Type B pancreatic cell (in vitro differentiated cells): ENCODE results near the gene RASSF7. TPM values are rescaled to one million over a fixed set of nuclear protein-coding genes. Genes with fewer than 3 reads are reported as not detected.

Experiments
- DNase-seq: peaks from one replicate; pipeline ENCODE4 v3.0.0; 2021; ENCODE audit warnings: mixed read lengths; ENCODE audit not compliant: unreplicated experiment; ENCODE audit errors: extremely low spot score
- H3K27ac Mint-ChIP-seq: 2 replicates; pipeline ENCODE4 v1.8.0; 2021; ENCODE audit warnings: mild to moderate bottlenecking, mixed read lengths
- H3K27me3 Mint-ChIP-seq: 2 replicates; pipeline ENCODE4 v1.8.0; 2021; ENCODE audit warnings: mixed read lengths
- H3K36me3 Mint-ChIP-seq: 2 replicates; pipeline ENCODE4 v1.8.0; 2021; ENCODE audit warnings: mixed read lengths
- H3K4me1 Mint-ChIP-seq: one replicate; pipeline ENCODE4 v1.8.0; 2021; ENCODE audit warnings: mixed read lengths; ENCODE audit not compliant: unreplicated experiment
- H3K4me3 Mint-ChIP-seq: 2 replicates; pipeline ENCODE4 v1.8.0; 2021; ENCODE audit warnings: mild to moderate bottlenecking, mixed read lengths
- H3K9me3 Mint-ChIP-seq: 2 replicates; pipeline ENCODE4 v1.8.0; 2021; ENCODE audit warnings: mixed read lengths
- total RNA-seq: library from RNA; stranded (reverse); gene quantifications from 2 replicates; pipeline ENCODE4 v1.2.1, GENCODE V29; 2021; ENCODE audit warnings: low replicate concordance
- TF ChIP-seq, protein P1 (sequence below): fragments of 200-600 bp; sonication (generic); conservative IDR thresholded peaks from 2 replicates; pipeline ENCODE4 v1.5.0; 2021; ENCODE audit warnings: antibody characterized with exemption, mild to moderate bottlenecking

Gene RASSF7
- total RNA-seq, 1 donor from 2014 or later = 35.7 TPM

DNA sequence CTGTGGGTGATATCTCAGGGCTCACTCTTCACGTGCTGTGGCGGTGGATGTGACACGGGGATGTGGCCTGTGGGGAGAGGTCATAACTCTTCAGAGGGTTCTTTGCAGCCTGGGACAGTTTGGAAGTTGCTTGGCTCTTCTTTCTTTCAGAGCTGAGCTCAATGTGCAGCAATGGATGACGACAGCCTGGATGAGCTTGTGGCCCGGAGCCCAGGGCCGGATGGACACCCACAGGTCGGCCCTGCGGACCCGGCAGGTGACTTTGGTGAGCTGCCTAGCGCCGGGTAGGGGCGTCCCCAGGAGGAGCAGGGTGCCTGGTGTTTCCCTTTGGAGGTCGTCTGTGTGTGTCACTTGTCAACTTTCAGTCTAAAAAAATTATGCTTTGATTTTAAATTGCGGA is 20.6 kb downstream of the RASSF7 start:
- Mint-ChIP-seq H3K9me3 (no peaks in the 10 kb centered on the region), H3K4me3 (peak overlapping the region; percentile 38), H3K27ac (peak overlapping the region; percentile 39), H3K27me3 (no peaks in the 10 kb centered on the region), H3K4me1 (peaks cover 9% of the 10 kb centered on the region), H3K36me3 (peaks cover 3% of the 10 kb centered on the region)
- TF ChIP-seq, protein P1, sequence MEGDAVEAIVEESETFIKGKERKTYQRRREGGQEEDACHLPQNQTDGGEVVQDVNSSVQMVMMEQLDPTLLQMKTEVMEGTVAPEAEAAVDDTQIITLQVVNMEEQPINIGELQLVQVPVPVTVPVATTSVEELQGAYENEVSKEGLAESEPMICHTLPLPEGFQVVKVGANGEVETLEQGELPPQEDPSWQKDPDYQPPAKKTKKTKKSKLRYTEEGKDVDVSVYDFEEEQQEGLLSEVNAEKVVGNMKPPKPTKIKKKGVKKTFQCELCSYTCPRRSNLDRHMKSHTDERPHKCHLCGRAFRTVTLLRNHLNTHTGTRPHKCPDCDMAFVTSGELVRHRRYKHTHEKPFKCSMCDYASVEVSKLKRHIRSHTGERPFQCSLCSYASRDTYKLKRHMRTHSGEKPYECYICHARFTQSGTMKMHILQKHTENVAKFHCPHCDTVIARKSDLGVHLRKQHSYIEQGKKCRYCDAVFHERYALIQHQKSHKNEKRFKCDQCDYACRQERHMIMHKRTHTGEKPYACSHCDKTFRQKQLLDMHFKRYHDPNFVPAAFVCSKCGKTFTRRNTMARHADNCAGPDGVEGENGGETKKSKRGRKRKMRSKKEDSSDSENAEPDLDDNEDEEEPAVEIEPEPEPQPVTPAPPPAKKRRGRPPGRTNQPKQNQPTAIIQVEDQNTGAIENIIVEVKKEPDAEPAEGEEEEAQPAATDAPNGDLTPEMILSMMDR = no peak
- no peak for DNase-seq

DNA sequence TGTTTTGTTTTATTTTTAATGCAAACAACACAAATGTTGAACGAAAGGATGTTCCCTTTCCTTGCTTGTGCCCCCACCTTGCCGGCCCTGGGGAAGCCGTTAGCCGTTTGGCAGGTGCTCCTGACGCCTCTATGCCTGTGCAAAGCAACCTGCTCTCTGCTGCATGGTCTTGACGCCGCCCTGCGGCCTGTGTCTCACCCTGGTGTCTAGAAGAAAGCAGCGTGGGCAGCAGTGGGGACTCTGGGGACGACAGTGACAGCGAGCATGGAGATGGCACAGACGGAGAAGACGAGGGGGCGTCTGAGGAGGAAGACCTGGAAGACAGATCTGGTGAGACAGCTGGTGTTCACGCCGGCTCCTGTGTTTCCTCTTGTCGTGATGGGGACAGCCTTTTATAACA is 21.0 kb downstream of the RASSF7 start:
- Mint-ChIP-seq H3K4me3 (no peak overlapping the region), H3K4me1 (peaks cover 9% of the 10 kb centered on the region), H3K9me3 (no peaks in the 10 kb centered on the region), H3K27me3 (no peaks in the 10 kb centered on the region), H3K36me3 (peaks cover 3% of the 10 kb centered on the region), H3K27ac (no peak overlapping the region)
- TF ChIP-seq, protein P1 = no peak
- DNase-seq = no peak

DNA sequence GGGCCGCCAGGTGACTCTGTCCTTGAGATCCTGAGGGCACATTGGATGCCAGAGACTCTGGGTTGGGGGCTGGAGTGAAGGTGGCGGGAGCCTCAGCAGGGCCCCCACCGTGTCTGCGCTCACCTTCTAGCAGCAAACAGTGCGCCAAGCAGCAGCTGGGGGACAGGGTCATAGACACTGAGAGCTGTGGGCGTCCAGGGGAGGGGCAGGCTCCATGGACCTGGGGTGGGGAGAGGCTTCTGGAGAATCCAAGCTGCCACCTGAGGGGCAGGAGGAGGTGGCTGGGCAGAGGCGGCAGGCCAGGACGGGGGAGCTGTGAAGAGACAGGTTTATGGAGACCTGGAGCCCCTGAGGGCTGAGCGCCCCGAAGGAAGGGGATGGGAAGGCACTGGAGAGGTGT is 23.5 kb downstream of the RASSF7 start:
- TF ChIP-seq, protein P1 = no peak
- peaks cover 5% of the 10 kb centered on the region for H3K36me3 Mint-ChIP-seq
- peaks cover 9% of the 10 kb centered on the region for H3K4me1 Mint-ChIP-seq
- no peaks in the 10 kb centered on the region for H3K27me3 Mint-ChIP-seq
- H3K9me3 Mint-ChIP-seq = no peaks in the 10 kb centered on the region
- H3K4me3 Mint-ChIP-seq = no peak overlapping the region
- H3K27ac Mint-ChIP-seq = no peak overlapping the region
- DNase-seq = no peak

DNA sequence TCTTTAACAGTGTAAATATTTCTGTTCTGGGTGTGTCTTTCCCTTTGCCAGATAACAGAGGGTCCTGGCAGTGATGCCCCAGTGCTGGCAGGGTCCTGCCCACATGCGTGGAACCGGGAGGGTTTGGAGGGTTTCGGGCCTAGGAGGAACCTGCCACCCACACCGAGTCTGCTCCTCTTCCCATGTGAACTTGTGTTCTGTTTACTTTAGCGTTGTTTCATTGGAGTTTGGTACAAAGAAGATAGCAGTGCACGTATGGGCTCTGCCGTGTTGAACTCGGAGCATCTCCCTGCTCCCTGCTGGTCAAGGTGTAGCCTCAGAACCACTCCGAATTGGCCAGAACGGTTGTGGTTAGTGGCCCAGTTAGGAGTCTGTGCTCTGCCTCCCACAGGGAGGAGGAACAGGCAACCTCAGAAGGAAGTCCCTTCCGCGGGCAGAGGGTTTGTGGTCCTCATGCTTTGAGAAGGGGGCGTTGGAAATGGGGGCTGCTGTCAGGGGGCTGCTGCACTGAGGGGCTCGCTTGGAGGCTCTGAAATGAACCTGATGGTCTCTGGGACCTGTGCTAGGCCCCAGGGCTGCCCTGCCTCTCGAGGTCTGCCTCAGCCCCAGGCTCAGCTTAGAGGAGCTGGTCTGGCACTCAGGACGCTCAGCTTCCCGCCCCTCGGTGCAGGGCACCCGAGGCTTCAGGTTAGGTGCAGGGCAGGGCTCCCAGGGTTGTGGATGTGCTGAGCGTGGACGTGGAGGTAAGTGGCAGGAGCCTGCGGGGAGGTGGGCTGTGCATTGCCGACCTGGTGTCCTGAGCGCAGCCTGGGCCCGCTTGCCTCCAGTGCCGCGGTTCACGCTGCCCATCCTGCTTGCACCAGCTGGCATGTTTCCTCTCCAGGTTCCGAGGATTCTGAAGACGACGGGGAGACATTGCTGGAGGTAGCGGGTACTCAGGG is 25.9 kb downstream of the RASSF7 start:
- Mint-ChIP-seq H3K9me3 (no peaks in the 10 kb centered on the region), H3K27ac (no peak overlapping the region), H3K4me3 (no peak overlapping the region), H3K36me3 (peaks cover 6% of the 10 kb centered on the region), H3K4me1 (no peaks in the 10 kb centered on the region), H3K27me3 (no peaks in the 10 kb centered on the region)
- DNase-seq = no peak
- TF ChIP-seq, protein P1 = no peak

DNA sequence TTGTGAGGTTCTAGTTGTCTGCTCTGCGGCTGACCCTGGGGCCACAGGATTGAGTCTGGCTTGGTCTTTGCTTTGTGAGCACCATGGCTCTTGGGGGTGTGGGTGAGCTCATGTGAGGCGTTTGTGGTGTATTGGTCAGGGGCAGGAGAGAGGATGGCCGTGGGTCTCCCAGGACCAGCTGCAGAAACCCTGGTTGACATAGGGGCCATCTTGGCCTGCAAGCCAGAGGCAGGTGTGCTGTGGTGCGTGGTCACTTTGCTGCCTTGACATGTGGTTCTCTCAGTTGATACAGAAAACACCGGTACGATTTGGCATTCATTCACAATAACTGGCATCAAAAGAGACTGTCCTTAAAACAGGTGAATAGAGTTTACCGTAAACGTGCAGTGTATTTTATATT is 26.8 kb downstream of the RASSF7 start:
- no peaks in the 10 kb centered on the region for H3K27me3 Mint-ChIP-seq

More for the DNA sequence above, 26.8 kb downstream of the RASSF7 start:
- H3K36me3 Mint-ChIP-seq = peaks cover 11% of the 10 kb centered on the region
- no peak overlapping the region for H3K4me3 Mint-ChIP-seq
- H3K27ac Mint-ChIP-seq = no peak overlapping the region
- no peaks in the 10 kb centered on the region for H3K4me1 Mint-ChIP-seq
- DNase-seq = no peak
- H3K9me3 Mint-ChIP-seq = no peaks in the 10 kb centered on the region
- TF ChIP-seq, protein P1 = no peak
